BE2C (cell line): ENCODE results near the gene TRMO.

Source experiments
- DNase-seq: peaks from one replicate; pipeline ENCODE4 v3.0.0-alpha.2; 2020
- H3K27me3 ChIP-seq: fragments of 250-450 bp; sonication (Bioruptor Pico); 2 replicates; pipeline ENCODE4 v1.5.1; 2020; ENCODE audit warnings: mild to moderate bottlenecking
- H3K36me3 ChIP-seq: fragments of 250-450 bp; sonication (Bioruptor Pico); 2 replicates; pipeline ENCODE4 v1.5.1; 2020; ENCODE audit warnings: mild to moderate bottlenecking
- H3K4me1 ChIP-seq: fragments of 250-450 bp; sonication (Bioruptor Pico); 2 replicates; pipeline ENCODE4 v1.5.1; 2020
- H3K4me3 ChIP-seq: 2 replicates; pipeline ENCODE4 v1.5.1; 2011; ENCODE audit warnings: low read depth, low read length
- H3K9me3 ChIP-seq: fragments of 250-450 bp; sonication (Bioruptor Pico); 2 replicates; pipeline ENCODE4 v1.5.1; 2020
- CTCF ChIP-seq: IDR thresholded peaks from 2 replicates; pipeline ENCODE4 v1.5.1; 2012; ENCODE audit warnings: mild to moderate bottlenecking, low read depth, low read length

Gene TRMO

GRCh38 chr9:97873882-97874281 lies 48.4 kb downstream of the TRMO start:
- H3K36me3 ChIP-seq = no peaks in the 10 kb centered on the region
- H3K9me3 ChIP-seq = no peaks in the 10 kb centered on the region
- DNase-seq = no peak
- no peaks in the 10 kb centered on the region; the same call in 1 of the 2 replicates for H3K27me3 ChIP-seq
- no peaks in the 10 kb centered on the region for H3K4me1 ChIP-seq
- no peak overlapping the region for H3K4me3 ChIP-seq
- no peak for TF ChIP-seq CTCF

GRCh38 chr9:97873425-97873824 lies 48.9 kb downstream of the TRMO start:
- H3K36me3 ChIP-seq = no peaks in the 10 kb centered on the region
- no peak for TF ChIP-seq CTCF
- no peak overlapping the region for H3K4me3 ChIP-seq
- H3K9me3 ChIP-seq = no peaks in the 10 kb centered on the region
- H3K4me1 ChIP-seq = no peaks in the 10 kb centered on the region
- no peak for DNase-seq
- no peaks in the 10 kb centered on the region; the same call in 1 of the 2 replicates for H3K27me3 ChIP-seq

GRCh38 chr9:97868859-97869258 lies 53.4 kb downstream of the TRMO start:
- Histone ChIP-seq H3K4me3 (no peak overlapping the region), H3K27me3 (peaks cover 6% of the 10 kb centered on the region; the same call in 1 of the 2 replicates), H3K4me1 (no peaks in the 10 kb centered on the region), H3K9me3 (no peaks in the 10 kb centered on the region), H3K36me3 (no peaks in the 10 kb centered on the region)
- no peak for TF ChIP-seq CTCF
- DNase-seq = no peak

GRCh38 chr9:97866848-97867247 lies 55.5 kb downstream of the TRMO start:
- no peak for TF ChIP-seq CTCF
- no peak for DNase-seq
- Histone ChIP-seq H3K9me3 (no peaks in the 10 kb centered on the region), H3K27me3 (peaks cover 15% of the 10 kb centered on the region), H3K36me3 (no peaks in the 10 kb centered on the region), H3K4me3 (no peak overlapping the region), H3K4me1 (no peaks in the 10 kb centered on the region)

GRCh38 chr9:97866300-97866699 lies 56.0 kb downstream of the TRMO start:
- TF ChIP-seq CTCF = no peak
- Histone ChIP-seq H3K4me3 (no peak overlapping the region), H3K4me1 (no peaks in the 10 kb centered on the region), H3K36me3 (no peaks in the 10 kb centered on the region), H3K9me3 (no peaks in the 10 kb centered on the region), H3K27me3 (peaks cover 17% of the 10 kb centered on the region)
- no peak for DNase-seq

GRCh38 chr9:97864396-97864795 lies 57.9 kb downstream of the TRMO start:
- Histone ChIP-seq H3K4me1 (no peaks in the 10 kb centered on the region), H3K9me3 (no peaks in the 10 kb centered on the region), H3K36me3 (no peaks in the 10 kb centered on the region), H3K27me3 (peaks cover 36% of the 10 kb centered on the region), H3K4me3 (no peak overlapping the region)
- no peak for DNase-seq
- no peak for TF ChIP-seq CTCF
